Transverse colon (tissue), 4 donors: Measurements from ENCODE around the gene COL4A1.

Source experiments
- CTCF ChIP-seq, 5 experiments: fragments of 200-600 bp in 3 of 5; fragments of 450-650 bp in 2 of 5; sonication (generic) in 3 of 5; IDR thresholded peaks; 1 replicate in 2 of 5; 2 replicates in 3 of 5; pipeline ENCODE4 v1.5.1; 2016 to 2017; ENCODE audit warnings: antibody characterized with exemption in 5 of 5, inconsistent platforms in 3 of 5, mild to moderate bottlenecking in 2 of 5, moderate library complexity in 1 of 5
- EP300 ChIP-seq: sonication (generic); formaldehyde crosslinking; IDR thresholded peaks from one replicate; pipeline ENCODE4 v1.6.1; 2017; ENCODE audit warnings: antibody characterized with exemption, low read depth
- POLR2A ChIP-seq: fragments of 450-650 bp; IDR thresholded peaks from one replicate; pipeline ENCODE4 v1.6.1; 2016; ENCODE audit warnings: antibody characterized with exemption, mild to moderate bottlenecking, moderate library complexity
- POLR2AphosphoS5 ChIP-seq, 3 donors: sonication (generic); formaldehyde crosslinking; IDR thresholded peaks; one replicate each; pipeline ENCODE4 v1.6.1; 2016; ENCODE audit warnings: antibody characterized with exemption in 3 of 3

GRCh38 chr13:110105136-110105535 lies 201.8 kb downstream of the COL4A1 start:
- no peak for TF ChIP-seq POLR2A
- TF ChIP-seq CTCF (IDR thresholded peaks at IDR 0.05), result no peak
- no peak for TF ChIP-seq EP300
- no peak for TF ChIP-seq POLR2AphosphoS5 (IDR thresholded peaks at IDR 0.05)
